Kidney (tissue), 14 donors: Measurements from ENCODE around the gene APP. TPM values are rescaled to one million over a fixed set of nuclear protein-coding genes. Genes with fewer than 3 reads are reported as not detected.

Experiments used
- DNase-seq, 5 donors: peaks; one replicate each; pipeline ENCODE4 v3.0.0-alpha.2; 2013 to 2020
- FAIRE-seq: peaks from 2 replicates; lab custom pipeline; 2012; peaks lifted over from hg19 to GRCh38; lab: Jason Lieb, UNC
- H3K27ac ChIP-seq, 2 donors: one replicate each; pipeline ENCODE4 v1.7.0; 2013; ENCODE audit warnings: low read depth in 2 of 2, low read length in 2 of 2, inconsistent platforms in 1 of 2
- H3K27me3 ChIP-seq: one replicate; pipeline ENCODE4 v1.7.1; 2013; ENCODE audit warnings: low read length, inconsistent platforms; ENCODE audit not compliant: control insufficient read depth, insufficient read depth
- H3K36me3 ChIP-seq, 3 donors: one replicate each; pipeline versions ENCODE4 v1.7.0 to v1.7.1; 2013; ENCODE audit warnings: low read length in 3 of 3, control low read depth in 1 of 3, inconsistent platforms in 1 of 3; ENCODE audit not compliant: insufficient read depth in 3 of 3, control insufficient read depth in 2 of 3
- H3K4me1 ChIP-seq, 3 donors: one replicate each; pipeline versions ENCODE4 v1.7.0 to v1.7.1; 2013; ENCODE audit warnings: low read length in 3 of 3, inconsistent platforms in 1 of 3, low read depth in 1 of 3; ENCODE audit not compliant: control insufficient read depth in 2 of 3, insufficient read depth in 2 of 3
- H3K4me3 ChIP-seq, 3 donors: one replicate each; pipeline versions ENCODE4 v1.7.0 to v1.8.1; 2013; ENCODE audit warnings: low read length in 3 of 3, control low read depth in 1 of 3, inconsistent platforms in 1 of 3
- H3K9ac ChIP-seq, 3 donors: one replicate each; pipeline versions ENCODE4 v1.7.0 to v1.7.1; 2013; ENCODE audit warnings: low read length in 3 of 3, control low read depth in 1 of 3, inconsistent platforms in 1 of 3
- H3K9me3 ChIP-seq, 3 donors: one replicate each; pipeline versions ENCODE4 v1.7.0 to v1.7.1; 2013; ENCODE audit warnings: low read length in 3 of 3, control low read depth in 1 of 3, inconsistent platforms in 1 of 3; ENCODE audit not compliant: control insufficient read depth in 2 of 3, insufficient read depth in 1 of 3
- intact Hi-C: fragments of 100-400 bp; cut with DNase I; formaldehyde crosslinking; loops from one replicate; pipeline ENCODE4 v1.11.1; 2022
- polyA plus RNA-seq: library from polyadenylated mRNA; stranded (reverse); fragments of 350-450 nt; fragmentation: Illumina TruSeq; extraction: RNeasy Lipid Tissue Mini Kit (QIAGEN cat#74804); gene quantifications from one replicate; pipeline ENCODE4 v1.2.3, GENCODE V29; 2014; ENCODE audit warnings: low read depth, low replicate concordance; ENCODE audit not compliant: insufficient read depth
- total RNA-seq: library from RNA; stranded (reverse); fragmentation: NEBNext Ultra II Directional; extraction: Animal tissue kit (Norgen Biotek cat#: 25700); gene quantifications from one replicate; pipeline ENCODE4 v1.2.1, GENCODE V29; 2021
- TF ChIP-seq, protein P1 (sequence below): IDR thresholded peaks from 3 replicates; pipeline ENCODE4 v1.5.1; 2012; ENCODE audit warnings: mild to moderate bottlenecking, moderate library complexity, borderline replicate concordance; ENCODE audit not compliant: insufficient read depth; ENCODE audit errors: extremely low read depth
- donor health status: control.
- donor health status: control.
- donor health status: control.
- donor health status: control.
- donor health status: control.
- donor health status: DM: yes; HTN: yes; CAD: no.
- donor health status: Normal renal cell carcinoma (clear cell type).

Gene APP
- total and polyA plus RNA-seq, 2 donors from 2014 or later = 472 to 1,303 TPM

DNA sequence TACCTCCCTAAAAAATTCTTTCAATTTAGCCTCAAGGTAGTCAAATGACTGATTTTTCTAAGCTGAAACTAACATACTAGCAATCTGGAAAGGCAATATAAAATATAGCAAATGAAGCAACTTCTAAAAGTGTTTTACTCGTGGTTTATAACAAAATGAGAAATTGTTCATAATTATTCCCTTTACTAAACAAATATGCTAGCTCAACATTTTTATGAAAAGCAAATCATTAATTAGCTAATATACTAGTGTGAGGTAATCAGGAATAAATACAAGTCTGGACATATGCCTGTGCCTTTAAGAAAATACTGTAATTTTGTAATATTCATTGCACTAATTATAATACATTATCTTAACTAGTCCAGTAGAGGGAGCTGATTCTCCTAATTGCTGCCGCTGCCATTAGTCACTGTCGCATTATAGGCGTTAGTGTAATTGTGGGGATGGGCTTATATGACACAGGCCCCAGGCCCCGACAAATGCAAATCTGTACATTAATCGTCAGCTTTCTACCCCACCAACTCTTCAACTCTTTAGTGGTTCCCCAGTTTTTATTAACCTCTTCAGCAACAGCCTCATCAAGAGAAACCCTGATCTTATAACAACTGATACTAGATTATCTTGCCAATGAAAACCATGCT is 274.9 kb downstream of the APP start:
- FAIRE-seq (peak; percentile 51), DNase-seq (peak in 2 of 5 donors; percentile 29 to 72)
- no peaks in the 10 kb centered on the region for H3K9me3 ChIP-seq
- H3K4me1 ChIP-seq = peaks cover 0 to 4% (median 2%) of the 10 kb centered on the region in 3 donors
- H3K4me3 ChIP-seq = no peak overlapping the region
- no peaks in the 10 kb centered on the region for H3K27me3 ChIP-seq
- H3K9ac ChIP-seq = no peak overlapping the region
- no peak overlapping the region for H3K27ac ChIP-seq
- intact Hi-C loops = no loop called here
- H3K36me3 ChIP-seq = peaks cover 4 to 9% (median 8%) of the 10 kb centered on the region in 3 donors
- TF ChIP-seq, protein P1, sequence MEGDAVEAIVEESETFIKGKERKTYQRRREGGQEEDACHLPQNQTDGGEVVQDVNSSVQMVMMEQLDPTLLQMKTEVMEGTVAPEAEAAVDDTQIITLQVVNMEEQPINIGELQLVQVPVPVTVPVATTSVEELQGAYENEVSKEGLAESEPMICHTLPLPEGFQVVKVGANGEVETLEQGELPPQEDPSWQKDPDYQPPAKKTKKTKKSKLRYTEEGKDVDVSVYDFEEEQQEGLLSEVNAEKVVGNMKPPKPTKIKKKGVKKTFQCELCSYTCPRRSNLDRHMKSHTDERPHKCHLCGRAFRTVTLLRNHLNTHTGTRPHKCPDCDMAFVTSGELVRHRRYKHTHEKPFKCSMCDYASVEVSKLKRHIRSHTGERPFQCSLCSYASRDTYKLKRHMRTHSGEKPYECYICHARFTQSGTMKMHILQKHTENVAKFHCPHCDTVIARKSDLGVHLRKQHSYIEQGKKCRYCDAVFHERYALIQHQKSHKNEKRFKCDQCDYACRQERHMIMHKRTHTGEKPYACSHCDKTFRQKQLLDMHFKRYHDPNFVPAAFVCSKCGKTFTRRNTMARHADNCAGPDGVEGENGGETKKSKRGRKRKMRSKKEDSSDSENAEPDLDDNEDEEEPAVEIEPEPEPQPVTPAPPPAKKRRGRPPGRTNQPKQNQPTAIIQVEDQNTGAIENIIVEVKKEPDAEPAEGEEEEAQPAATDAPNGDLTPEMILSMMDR = peak; percentile 57

DNA sequence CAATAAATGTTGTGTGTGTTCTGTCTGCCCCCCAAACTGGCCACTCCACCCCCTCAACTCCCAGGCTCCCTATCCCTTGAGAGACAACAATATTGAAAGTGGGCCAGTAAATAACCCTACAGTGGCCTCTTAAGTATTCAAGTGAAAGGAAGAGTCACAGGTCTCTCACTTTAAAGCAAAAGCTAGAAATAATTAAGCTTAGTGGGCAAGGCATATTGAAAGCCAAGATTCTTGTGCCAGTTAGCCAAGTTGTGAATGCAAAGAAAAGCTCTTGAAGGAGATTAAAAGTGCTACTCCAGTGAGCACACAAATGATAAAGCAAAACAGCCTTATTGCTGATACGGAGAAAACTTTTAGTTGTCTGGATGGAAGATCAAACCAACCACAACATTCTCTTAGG is 277.4 kb downstream of the APP start:
- no peak overlapping the region for H3K27ac ChIP-seq
- intact Hi-C loops = no loop called here
- TF ChIP-seq, protein P1 = no peak
- H3K9me3 ChIP-seq = no peaks in the 10 kb centered on the region
- H3K9ac ChIP-seq = no peak overlapping the region
- H3K36me3 ChIP-seq = peaks cover 8 to 10% (median 9%) of the 10 kb centered on the region in 3 donors
- no peak for DNase-seq
- H3K4me3 ChIP-seq = no peak overlapping the region
- no peak for FAIRE-seq
- no peaks in the 10 kb centered on the region for H3K27me3 ChIP-seq
- peaks cover 0 to 9% (median 7%) of the 10 kb centered on the region in 3 donors for H3K4me1 ChIP-seq

DNA sequence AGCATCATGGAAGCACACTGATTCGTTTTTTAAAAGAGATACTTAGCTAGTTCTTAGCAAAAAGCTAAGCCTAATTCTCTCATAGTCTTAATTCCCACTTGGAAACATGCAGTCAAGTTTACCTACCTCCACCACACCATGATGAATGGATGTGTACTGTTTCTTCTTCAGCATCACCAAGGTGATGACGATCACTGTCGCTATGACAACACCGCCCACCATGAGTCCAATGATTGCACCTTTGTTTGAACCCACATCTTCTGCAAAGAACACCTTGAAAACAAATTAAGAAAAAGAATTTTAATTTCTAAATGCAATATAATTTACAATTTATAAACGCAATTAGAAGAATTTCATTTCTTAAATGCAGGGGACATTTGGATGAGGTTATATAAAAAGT is 279.0 kb downstream of the APP start:
- intact Hi-C loops = no loop called here
- DNase-seq (no peak), FAIRE-seq (no peak)
- Histone ChIP-seq H3K36me3 (peaks cover 5 to 10% (median 10%) of the 10 kb centered on the region in 3 donors), H3K4me3 (no peak overlapping the region), H3K9ac (no peak overlapping the region), H3K27ac (no peak overlapping the region), H3K4me1 (peaks cover 0 to 19% (median 14%) of the 10 kb centered on the region in 3 donors), H3K27me3 (no peaks in the 10 kb centered on the region), H3K9me3 (no peaks in the 10 kb centered on the region)
- TF ChIP-seq, protein P1 = no peak
